NCI-H510A treated with DMSO at 0.1 percent for 48 hours (cell line): ENCODE data around the gene TLNRD1.

Experiments
- DNase-seq: peaks from one replicate; lab custom pipeline; 2025; lab: John Stamatoyannopoulos, UW

Gene TLNRD1

GRCh38 chr15:81029414-81030300 is 28.9 kb downstream of the TLNRD1 start:
- DNase-seq = no peak

DNA sequence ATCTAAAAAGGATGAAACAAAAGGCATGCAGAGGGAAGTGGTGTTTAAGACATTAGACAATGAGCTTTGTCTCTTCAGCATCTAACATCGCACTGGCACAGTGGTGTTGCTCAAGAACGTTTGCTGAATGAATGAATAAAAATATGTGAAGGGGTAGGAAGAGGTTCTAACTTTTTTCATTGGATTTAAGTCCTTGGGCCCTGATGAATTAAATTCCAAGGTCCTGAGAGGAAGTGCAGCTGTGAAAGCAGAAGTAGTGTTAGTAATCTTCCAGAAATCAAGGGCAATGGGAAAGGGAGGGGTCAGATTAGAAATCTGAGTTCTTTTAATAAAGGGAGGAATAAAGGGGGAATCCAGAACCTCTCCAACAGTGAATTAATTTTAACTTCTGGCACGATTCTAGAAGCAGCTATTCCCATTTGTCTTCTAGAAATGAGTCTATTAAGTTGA is 29.6 kb downstream of the TLNRD1 start:
- no peak for DNase-seq

- no peak for DNase-seq
Measured at GRCh38 chr15:81031203-81031602, 30.5 kb downstream of the TLNRD1 start.

DNA sequence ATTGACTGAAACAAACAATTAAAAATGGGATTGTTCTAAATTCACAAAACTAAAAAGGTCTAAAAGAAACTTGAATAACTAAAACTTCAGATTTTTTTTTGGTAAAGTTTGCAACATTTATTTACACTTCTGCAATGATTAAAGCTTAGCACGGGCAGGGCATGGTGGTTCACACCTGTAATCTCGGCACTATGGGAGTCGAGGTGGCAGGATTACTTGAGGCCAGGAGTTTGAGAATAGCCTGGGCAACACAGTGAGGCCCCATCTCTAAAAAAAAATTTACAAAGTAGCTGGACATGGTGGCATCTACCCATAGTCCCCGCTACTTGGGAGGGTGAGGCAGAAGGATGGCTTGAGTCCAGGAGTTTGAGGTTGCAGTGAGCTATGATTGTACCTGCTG is 31.6 kb downstream of the TLNRD1 start:
- no peak for DNase-seq

DNA sequence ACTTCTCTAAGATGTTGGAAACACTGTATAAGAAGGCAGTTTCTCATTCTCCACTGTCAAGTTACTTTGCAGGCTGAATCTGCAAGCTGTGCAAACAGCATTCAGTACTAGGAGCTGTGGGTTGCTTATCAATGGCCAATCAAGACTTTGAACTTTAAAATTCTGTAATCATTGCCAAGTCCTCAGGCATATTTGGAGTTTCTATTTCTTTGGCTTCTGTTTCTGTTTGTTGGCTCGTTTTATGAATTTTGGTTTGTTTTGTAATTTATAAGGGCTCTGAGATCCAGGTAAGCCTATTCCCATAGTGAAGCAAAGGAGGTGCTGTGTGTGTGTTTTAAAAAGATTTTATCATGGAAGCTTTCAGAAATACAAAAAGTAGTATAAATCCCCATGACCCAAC is 32.1 kb downstream of the TLNRD1 start:
- DNase-seq = no peak

GRCh38 chr15:81033508-81033907 is 32.8 kb downstream of the TLNRD1 start:
- DNase-seq = no peak

DNA sequence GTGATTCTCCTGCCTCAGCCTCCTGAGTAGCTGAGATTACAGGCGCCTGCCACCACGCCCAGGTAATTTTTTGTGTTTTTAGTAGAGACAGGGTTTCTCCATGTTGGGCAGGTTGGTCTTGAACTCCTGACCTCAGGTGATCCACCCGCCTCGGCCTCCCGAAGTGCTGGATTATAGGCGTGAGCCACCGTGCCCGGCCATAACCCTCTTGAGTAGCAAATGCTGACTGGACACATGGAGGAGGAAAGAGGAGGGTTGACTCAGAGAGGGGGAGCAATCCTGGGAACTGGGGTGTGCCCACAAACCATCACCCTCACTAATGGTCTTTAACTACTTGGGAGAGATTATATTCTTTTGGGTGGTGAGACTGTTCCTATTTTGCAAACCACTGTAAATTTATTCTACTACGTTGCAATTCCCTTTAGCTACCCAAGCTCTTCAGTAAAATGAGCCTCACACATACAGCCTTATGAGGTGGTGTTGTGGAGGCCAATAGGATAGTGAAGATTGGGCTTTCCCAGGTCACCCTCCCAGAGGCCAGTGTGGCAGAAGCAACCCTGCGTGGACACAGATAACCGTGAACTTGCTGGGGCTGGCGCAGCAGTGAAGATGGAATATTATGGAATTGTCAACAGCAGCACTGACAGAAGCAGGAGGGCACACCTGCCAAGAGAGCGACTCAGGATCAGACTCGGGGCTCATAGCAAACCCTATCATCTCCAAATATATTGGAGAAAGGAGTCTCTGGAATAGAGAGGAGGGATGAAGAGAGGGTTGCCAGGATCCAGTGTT is 37.4 kb downstream of the TLNRD1 start:
- DNase-seq = no peak

GRCh38 chr15:81038975-81039607 is 38.4 kb downstream of the TLNRD1 start:
- DNase-seq = no peak

DNA sequence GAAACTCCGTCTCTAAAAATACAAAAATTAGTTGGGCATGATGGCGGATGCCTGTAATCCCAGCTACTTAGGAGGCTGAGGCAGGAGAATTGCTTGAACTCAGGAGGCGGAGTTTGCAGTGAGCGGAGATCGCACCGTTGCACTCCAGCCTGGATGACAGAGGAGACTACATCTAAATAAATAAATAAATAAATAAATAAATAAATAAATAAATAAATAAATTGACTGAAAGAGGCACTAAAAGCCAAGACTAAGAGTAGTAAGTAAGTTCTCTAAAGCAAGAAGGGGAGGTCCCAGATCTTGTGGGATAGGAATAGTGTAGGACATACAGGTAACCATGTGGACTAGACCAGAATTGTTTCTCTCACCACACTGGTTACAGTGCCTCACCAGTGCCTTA is 40.0 kb downstream of the TLNRD1 start:
- no peak for DNase-seq

DNA sequence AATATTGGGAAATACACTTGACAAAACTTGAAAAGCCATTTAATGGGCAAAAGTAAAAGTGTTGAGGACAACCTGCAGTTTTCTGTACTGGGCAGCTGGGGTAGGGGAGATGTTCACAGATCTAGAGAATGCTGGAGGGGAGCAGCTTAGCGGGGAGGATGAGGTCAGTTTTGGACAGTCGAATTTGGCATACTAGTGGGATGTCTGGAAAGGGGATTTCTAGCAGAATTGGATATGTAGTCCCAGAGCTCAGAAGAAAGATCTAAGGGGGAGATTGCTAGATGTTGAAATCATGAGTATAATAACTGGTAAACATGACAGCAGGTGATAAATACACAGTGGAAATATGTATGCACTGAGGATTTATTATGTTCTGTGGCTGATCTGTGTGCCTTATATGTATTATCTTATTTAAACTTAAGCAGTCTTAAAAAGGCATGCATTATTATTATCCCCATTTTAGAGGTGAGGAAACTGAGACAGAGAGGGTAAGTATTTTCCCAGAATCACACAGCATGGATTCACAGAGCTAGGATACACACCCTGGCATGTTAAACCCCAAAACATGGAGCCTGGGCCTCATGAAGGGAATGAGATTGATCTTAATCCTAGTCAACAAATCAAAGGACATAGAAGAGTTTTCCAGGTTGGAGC is 42.7 kb downstream of the TLNRD1 start:
- no peak for DNase-seq

DNA sequence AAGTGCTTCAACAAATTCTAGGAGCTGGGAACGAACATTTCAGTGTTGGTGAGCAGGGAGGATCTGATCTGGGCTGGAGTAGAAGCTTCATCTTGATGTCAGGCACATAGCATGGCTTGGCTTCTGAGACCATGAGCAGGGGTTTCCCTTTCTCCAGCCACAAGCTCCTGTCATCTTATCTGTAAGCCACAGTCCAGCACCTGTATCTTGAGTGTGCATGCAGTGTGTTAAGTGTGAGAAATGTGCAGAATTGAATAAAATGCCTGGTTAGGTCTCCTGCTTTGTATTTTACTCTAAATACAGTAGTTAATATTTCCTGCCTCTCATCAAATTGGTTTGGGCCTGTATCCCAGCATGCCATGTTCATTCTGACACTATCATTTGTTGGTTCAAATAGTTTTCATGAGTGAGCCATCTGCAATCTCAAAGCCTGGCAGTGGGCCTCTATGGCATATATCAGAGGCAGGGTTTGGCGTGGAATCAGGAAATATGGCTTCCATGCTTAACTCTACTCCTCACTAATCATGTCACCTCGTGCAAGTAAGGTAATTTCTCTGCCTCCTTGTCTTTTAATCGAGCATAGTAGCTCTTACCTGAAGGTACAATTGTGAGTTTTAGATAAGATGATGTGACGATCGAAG is 43.3 kb downstream of the TLNRD1 start:
- no peak for DNase-seq

GRCh38 chr15:81046290-81046689 is 45.6 kb downstream of the TLNRD1 start:
- no peak for DNase-seq

DNA sequence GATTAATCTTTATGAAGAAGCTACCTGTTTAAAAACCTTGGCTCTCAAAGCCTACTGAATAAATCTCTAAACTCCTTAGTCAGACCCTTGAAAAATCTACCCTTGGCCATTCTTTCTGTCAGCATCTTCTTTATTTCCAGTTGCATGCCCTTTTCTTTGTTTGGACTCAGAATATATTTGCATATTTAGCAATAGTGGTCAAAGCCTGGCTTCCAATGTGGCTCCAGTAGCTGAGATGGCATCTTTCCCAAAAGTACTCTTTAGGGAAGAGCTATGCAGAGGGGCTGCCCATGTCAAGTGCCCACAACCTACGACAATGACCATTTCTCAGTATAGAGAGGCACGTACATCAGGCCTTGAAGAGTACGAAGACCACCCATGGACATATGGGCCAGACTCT is 47.2 kb downstream of the TLNRD1 start:
- DNase-seq = no peak

DNA sequence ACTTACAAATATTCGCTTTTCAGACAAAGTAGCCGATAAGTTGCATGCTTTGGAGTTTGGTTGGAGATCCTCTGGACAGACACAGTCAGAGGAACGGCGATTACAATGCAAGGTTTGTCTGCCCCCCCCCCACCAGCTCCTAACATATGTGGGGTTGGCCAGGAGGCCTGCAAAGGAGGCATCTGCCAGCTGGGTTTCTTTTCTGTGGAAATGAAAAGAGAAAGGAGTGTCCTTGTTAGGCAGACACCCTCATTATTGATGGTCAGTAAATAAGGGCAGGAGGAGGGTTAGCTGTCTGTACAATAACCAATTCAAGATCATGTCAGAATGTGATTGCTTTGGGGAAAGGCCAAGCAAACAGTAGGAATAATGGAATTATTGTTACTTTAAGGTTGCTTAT is 49.1 kb downstream of the TLNRD1 start:
- no peak for DNase-seq

- no peak for DNase-seq
Measured at GRCh38 chr15:81050259-81050658, 49.5 kb downstream of the TLNRD1 start.

DNA sequence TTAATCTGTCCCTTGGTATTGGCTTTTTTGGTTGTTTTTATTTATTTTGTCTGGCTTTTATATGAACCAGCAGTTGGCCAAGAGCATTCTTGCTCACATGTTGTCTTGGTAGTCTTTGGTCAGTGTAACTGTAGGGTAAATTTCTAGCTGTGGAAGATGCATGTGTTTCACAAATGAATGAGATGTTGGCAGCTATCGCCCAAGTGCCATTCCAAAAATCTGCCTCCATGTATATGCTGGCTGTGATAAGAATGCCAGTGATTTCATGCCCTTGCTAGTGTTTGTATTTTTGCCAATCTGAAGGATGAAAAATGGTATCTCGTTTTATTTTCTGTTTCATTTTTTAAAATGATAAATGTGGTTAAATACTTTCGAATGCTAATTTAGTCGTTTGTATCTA is 50.1 kb downstream of the TLNRD1 start:
- DNase-seq = no peak

DNA sequence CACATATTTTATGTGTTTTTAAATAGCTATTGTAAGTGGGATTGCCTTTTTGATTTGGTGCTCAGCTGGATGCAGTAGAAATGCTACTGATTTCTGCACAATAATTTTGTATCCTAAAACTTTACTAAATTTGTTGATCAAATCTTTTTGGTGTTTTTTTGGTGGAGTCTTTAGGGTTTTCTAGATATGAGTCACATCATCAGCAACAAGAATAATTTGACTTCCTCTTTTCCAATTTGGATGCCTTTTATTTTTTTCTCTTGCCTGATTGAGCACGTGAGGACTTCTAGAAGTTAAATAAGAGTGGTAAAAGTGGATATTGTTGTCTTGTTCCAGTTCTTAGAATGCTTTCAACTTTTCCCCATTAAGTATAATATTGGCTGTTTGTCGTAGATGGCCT is 51.3 kb downstream of the TLNRD1 start:
- DNase-seq = no peak

DNA sequence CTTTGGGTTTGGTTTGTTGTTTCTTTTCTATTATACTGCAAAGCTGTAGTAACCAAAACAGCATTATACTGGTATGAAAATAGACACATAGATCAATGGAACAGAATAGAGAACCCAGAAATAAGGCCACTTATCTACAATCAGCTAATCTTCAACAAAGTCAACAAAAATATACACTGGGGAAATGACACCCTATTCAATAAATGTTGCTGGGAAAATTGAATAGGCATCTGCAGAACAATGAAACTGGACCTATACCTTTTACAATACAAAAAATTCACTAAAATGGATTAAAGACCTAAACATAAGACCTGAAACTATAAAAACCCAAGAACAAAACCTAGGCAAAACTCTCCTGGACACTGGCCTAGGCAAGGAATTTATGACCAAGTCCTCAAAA is 52.9 kb downstream of the TLNRD1 start:
- DNase-seq = no peak

DNA sequence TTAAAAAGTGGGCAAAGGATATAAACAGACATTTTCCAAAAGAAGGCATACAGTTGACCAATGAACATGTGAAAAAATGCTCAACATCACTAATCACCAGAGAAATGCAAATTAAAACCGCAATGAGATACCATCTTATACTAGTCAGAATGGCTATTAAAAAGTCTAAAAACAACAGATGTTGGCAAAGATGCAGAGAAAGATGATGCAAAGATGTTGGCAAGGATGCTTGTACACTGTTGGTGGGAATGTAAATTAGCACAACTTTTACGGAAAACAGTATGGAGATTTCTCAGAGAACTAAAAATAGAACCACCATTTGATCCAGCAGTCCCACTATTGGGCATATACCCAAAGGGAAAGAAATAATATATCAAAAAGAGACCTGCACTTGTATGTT is 53.5 kb downstream of the TLNRD1 start:
- no peak for DNase-seq
